Hepatocyte (in vitro differentiated cells): ENCODE data around the gene GH2.

ENCODE experiments used
- EZH2 ChIP-seq: fragments of 200-600 bp; sonication (generic); IDR thresholded peaks from 2 replicates; pipeline ENCODE4 v1.6.1; 2016; ENCODE audit warnings: antibody characterized with exemption, mild to moderate bottlenecking, borderline replicate concordance
- EZH2phosphoT487 ChIP-seq: fragments of 200-600 bp; sonication (generic); IDR thresholded peaks from one replicate; pipeline ENCODE4 v1.6.1; 2018; ENCODE audit warnings: antibody characterized with exemption, mild to moderate bottlenecking, low read depth, moderate library complexity; ENCODE audit not compliant: unreplicated experiment, severe bottlenecking
- TF ChIP-seq, protein P1 (sequence below): fragments of 200-600 bp; sonication (generic); IDR thresholded peaks from 2 replicates; pipeline ENCODE4 v1.5.1; 2016; ENCODE audit warnings: antibody characterized with exemption, mild to moderate bottlenecking; ENCODE audit not compliant: poor library complexity

GRCh38 chr17:63928172-63928666 is 46.5 kb upstream of the GH2 start:
- TF ChIP-seq, protein P1, sequence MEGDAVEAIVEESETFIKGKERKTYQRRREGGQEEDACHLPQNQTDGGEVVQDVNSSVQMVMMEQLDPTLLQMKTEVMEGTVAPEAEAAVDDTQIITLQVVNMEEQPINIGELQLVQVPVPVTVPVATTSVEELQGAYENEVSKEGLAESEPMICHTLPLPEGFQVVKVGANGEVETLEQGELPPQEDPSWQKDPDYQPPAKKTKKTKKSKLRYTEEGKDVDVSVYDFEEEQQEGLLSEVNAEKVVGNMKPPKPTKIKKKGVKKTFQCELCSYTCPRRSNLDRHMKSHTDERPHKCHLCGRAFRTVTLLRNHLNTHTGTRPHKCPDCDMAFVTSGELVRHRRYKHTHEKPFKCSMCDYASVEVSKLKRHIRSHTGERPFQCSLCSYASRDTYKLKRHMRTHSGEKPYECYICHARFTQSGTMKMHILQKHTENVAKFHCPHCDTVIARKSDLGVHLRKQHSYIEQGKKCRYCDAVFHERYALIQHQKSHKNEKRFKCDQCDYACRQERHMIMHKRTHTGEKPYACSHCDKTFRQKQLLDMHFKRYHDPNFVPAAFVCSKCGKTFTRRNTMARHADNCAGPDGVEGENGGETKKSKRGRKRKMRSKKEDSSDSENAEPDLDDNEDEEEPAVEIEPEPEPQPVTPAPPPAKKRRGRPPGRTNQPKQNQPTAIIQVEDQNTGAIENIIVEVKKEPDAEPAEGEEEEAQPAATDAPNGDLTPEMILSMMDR: no peak
- TF ChIP-seq EZH2phosphoT487 (no peak), EZH2 (no peak)
